Nephron progenitor cell (in vitro differentiated cells): ENCODE data around the gene CDC7.

Source experiments
- DNase-seq: peaks from one replicate; pipeline ENCODE4 v3.0.0; 2021
- H3K27ac Mint-ChIP-seq: 2 replicates; pipeline ENCODE4 v1.8.0; 2021; ENCODE audit warnings: mild to moderate bottlenecking, moderate library complexity, mixed read lengths
- H3K27me3 Mint-ChIP-seq: 2 replicates; pipeline ENCODE4 v1.8.0; 2021; ENCODE audit warnings: mild to moderate bottlenecking, low read depth, mixed read lengths; ENCODE audit not compliant: poor library complexity
- H3K36me3 Mint-ChIP-seq: 2 replicates; pipeline ENCODE4 v1.8.0; 2021; ENCODE audit warnings: low read depth, mixed read lengths
- H3K4me1 Mint-ChIP-seq: 2 replicates; pipeline ENCODE4 v1.8.0; 2021; ENCODE audit warnings: mixed read lengths
- H3K4me3 Mint-ChIP-seq: 2 replicates; pipeline ENCODE4 v1.8.0; 2021; ENCODE audit warnings: mild to moderate bottlenecking, moderate library complexity, mixed read lengths
- H3K9me3 Mint-ChIP-seq: 2 replicates; pipeline ENCODE4 v1.8.0; 2021; ENCODE audit warnings: mild to moderate bottlenecking, moderate library complexity, mixed read lengths
- TF ChIP-seq, protein P1 (sequence below): fragments of 200-600 bp; sonication (generic); IDR thresholded peaks from 2 replicates; pipeline ENCODE4 v1.5.0; 2021; ENCODE audit warnings: antibody characterized with exemption

Gene CDC7

DNA sequence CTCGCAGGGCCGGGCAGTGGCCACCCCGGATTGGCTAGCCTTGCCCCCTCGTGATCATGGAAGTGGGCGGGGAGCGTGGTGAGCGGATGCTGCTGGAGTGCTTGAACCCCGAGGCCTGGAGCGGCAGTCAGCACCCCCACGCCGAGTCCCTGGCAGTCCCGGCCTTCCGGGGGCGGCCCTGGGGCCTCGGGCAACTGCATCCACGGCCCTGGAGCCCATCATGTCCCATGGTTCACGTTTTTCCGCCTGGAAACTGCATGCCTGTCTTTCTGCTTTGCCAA, 45.6 kb downstream of the CDC7 start:
- Mint-ChIP-seq H3K27ac (no peak overlapping the region), H3K4me1 (peaks cover 4% of the 10 kb centered on the region)

GRCh38 chr1:91546876-91547275, 46.2 kb downstream of the CDC7 start:
- no peak for DNase-seq
- no peaks in the 10 kb centered on the region for H3K36me3 Mint-ChIP-seq
- peaks cover 4% of the 10 kb centered on the region for H3K4me1 Mint-ChIP-seq
- H3K27me3 Mint-ChIP-seq: peaks cover 14% of the 10 kb centered on the region
- H3K9me3 Mint-ChIP-seq: peaks cover 5% of the 10 kb centered on the region
- TF ChIP-seq, protein P1, sequence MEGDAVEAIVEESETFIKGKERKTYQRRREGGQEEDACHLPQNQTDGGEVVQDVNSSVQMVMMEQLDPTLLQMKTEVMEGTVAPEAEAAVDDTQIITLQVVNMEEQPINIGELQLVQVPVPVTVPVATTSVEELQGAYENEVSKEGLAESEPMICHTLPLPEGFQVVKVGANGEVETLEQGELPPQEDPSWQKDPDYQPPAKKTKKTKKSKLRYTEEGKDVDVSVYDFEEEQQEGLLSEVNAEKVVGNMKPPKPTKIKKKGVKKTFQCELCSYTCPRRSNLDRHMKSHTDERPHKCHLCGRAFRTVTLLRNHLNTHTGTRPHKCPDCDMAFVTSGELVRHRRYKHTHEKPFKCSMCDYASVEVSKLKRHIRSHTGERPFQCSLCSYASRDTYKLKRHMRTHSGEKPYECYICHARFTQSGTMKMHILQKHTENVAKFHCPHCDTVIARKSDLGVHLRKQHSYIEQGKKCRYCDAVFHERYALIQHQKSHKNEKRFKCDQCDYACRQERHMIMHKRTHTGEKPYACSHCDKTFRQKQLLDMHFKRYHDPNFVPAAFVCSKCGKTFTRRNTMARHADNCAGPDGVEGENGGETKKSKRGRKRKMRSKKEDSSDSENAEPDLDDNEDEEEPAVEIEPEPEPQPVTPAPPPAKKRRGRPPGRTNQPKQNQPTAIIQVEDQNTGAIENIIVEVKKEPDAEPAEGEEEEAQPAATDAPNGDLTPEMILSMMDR: no peak
- H3K27ac Mint-ChIP-seq: no peak overlapping the region
- no peak overlapping the region for H3K4me3 Mint-ChIP-seq

More for the DNA sequence above, 45.6 kb downstream of the CDC7 start:
- DNase-seq: no peak
- TF ChIP-seq, protein P1: no peak
- H3K36me3 Mint-ChIP-seq: no peaks in the 10 kb centered on the region
- peaks cover 5% of the 10 kb centered on the region for H3K9me3 Mint-ChIP-seq
- no peak overlapping the region for H3K4me3 Mint-ChIP-seq
- peaks cover 15% of the 10 kb centered on the region for H3K27me3 Mint-ChIP-seq

DNA sequence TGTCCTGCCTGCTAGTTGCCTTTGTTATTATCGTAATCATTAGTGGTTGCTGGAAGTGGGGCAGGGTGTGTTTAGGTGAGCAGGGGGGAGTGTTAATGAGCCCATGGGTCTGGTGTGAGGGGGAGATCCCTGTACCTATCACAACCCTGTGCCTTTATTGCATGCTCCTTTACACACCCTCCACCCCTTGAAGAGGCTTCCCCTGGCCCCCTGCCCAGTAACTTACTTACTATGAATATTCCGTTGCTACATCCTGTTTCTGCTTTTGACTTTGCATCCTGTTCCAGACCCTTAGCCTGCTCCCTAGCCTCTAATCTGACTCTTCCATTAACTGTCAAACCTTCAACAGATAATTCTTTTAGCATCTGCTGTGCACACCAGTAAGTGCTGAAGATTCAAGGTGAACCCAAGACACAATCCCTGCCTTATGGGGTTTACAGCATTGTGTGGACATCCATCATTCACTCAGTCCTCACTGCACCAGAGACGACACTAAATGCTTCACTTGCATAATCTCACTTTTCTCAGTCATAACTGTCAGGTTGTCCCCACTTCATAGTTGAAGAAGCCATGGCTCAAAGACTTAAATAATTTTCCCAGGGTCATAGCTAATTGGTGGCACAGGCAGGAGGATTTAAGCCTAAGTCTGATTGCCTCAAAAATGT, 47.9 kb downstream of the CDC7 start:
- H3K4me3 Mint-ChIP-seq: no peak overlapping the region
- no peaks in the 10 kb centered on the region for H3K36me3 Mint-ChIP-seq
- no peak overlapping the region for H3K27ac Mint-ChIP-seq
- no peak for DNase-seq
- TF ChIP-seq, protein P1: no peak
- peaks cover 7% of the 10 kb centered on the region for H3K27me3 Mint-ChIP-seq
- H3K9me3 Mint-ChIP-seq: peaks cover 5% of the 10 kb centered on the region
- peaks cover 4% of the 10 kb centered on the region for H3K4me1 Mint-ChIP-seq

DNA sequence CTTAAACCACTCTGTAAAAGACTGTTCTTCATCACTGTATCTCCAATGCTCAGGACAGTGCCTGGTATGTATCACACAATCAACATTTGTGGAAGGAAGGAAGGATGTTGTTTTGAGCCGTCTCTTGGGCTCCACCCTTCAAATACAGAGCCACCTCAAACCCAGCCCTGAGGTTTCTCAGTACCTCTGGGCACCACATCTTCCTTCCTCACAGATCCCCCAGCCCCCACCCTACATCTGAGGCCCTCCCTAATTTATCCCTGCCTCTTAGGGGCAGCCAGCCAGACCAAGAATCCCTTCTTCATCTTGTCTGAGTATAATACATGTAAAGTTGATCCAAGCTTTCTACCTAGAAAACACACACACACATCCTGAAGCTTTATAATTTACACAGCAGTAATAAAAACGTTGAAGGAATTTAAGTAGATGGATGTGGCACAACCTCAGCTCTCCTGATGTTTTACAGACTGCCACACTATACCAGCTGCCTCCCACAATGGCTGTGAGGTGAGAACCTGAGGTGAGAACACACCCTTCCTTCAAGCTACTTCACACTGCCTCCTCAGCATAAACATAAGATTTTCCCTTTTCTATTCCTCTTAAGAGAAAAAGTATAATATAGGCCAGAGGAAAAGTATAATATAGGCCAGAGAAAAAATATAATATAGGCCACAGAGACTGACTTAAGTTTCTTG, 48.5 kb downstream of the CDC7 start:
- Mint-ChIP-seq H3K4me1 (peaks cover 4% of the 10 kb centered on the region), H3K27me3 (peaks cover 7% of the 10 kb centered on the region), H3K36me3 (no peaks in the 10 kb centered on the region), H3K27ac (no peak overlapping the region), H3K4me3 (no peak overlapping the region), H3K9me3 (peaks cover 5% of the 10 kb centered on the region)
- TF ChIP-seq, protein P1: no peak
- no peak for DNase-seq

DNA sequence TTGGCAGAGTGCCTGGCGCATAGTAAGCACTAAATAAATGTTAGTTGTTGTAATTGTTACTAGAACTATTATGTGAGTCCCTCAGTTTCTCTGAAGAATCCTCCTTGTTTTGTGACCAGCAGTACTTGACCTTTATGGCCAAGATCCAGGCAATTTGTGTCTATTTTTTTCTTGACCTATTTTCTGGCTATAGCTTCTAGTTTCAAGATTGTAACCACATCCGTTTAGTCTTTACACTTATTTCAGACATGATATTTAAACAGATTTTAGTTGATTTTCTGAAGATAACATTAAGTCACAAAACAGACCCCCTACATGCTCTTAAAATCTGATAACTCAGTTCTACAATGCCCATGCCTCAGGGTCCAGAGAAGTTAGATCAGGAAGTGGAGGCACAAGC, 50.3 kb downstream of the CDC7 start:
- peaks cover 15% of the 10 kb centered on the region for H3K4me1 Mint-ChIP-seq
- peaks cover 7% of the 10 kb centered on the region for H3K27me3 Mint-ChIP-seq

More for the DNA sequence above, 50.3 kb downstream of the CDC7 start:
- H3K9me3 Mint-ChIP-seq: peaks cover 5% of the 10 kb centered on the region
- no peak overlapping the region for H3K27ac Mint-ChIP-seq
- TF ChIP-seq, protein P1: no peak
- H3K36me3 Mint-ChIP-seq: no peaks in the 10 kb centered on the region
- no peak for DNase-seq
- no peak overlapping the region for H3K4me3 Mint-ChIP-seq
